Measurements from ENCODE around the gene TMEM151B.

The TMEM151B gene

DNA sequence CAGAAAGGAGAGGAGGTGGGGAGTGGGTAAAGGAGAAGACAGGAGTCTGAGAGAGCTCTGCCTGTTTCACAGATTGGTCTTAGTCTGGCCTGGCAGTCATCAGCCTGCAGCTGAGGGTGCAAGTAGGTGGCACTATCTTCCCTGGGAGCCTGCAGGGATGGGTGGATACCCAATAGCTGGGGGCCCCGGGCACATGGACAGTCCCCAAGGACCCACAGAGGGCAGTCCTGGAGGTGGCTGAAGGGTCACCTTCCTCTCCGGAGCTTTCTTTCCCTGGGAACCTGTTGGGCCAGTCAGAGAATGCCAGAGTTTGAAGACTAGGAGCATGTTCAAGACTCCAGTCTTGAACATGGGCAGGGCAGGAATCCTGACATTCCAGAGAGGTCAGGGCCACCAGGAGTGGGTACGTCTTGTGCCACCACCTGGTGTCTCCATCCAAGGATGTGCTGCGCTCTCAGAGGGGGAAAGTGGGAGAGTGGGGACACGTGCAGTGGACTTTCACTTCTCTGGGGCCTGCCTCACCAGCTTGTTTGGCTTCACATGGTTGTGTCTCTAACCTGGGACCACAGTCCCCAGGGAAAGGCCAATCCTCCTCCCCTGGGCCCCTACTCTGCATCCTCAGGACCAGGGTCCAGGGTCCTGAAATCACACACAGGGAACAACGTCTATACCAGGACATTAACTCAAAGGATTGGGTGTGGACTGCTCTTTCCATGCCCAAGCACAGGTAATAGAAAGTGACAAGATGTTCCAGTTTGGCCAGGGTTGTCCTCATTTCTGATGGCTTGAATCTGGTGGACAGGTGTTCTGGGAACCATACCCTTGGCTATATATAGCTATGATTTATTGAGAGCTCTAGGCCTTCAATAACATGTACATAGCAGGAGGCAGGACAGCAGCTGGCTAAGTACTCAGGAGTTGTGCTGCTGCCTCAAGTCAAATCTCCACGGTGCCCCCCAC, 24.9 kb downstream of the TMEM151B start:
- H3K27ac ChIP-seq = no peak overlapping the region
- TF ChIP-seq, protein P1, sequence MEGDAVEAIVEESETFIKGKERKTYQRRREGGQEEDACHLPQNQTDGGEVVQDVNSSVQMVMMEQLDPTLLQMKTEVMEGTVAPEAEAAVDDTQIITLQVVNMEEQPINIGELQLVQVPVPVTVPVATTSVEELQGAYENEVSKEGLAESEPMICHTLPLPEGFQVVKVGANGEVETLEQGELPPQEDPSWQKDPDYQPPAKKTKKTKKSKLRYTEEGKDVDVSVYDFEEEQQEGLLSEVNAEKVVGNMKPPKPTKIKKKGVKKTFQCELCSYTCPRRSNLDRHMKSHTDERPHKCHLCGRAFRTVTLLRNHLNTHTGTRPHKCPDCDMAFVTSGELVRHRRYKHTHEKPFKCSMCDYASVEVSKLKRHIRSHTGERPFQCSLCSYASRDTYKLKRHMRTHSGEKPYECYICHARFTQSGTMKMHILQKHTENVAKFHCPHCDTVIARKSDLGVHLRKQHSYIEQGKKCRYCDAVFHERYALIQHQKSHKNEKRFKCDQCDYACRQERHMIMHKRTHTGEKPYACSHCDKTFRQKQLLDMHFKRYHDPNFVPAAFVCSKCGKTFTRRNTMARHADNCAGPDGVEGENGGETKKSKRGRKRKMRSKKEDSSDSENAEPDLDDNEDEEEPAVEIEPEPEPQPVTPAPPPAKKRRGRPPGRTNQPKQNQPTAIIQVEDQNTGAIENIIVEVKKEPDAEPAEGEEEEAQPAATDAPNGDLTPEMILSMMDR (conservative IDR thresholded peaks at IDR 0.05; ENCODE audit: low read depth) = no peak
- POLR2A ChIA-PET (ENCODE audit: low non-redundant PET) = interaction anchor here (0.5 kb wide), 1 partner anchor 386 kb away, joined by 3 read pairs; no protein-coding TSS in a partner anchor
- CTCF ChIA-PET = interaction anchor here (0.5 to 1.4 kb wide), 5 partner anchors 10 to 39 kb away, joined by 3 to 5 read pairs (median 4); no protein-coding TSS in a partner anchor
- no peak for DNase-seq (ENCODE audit: low spot score)

DNA sequence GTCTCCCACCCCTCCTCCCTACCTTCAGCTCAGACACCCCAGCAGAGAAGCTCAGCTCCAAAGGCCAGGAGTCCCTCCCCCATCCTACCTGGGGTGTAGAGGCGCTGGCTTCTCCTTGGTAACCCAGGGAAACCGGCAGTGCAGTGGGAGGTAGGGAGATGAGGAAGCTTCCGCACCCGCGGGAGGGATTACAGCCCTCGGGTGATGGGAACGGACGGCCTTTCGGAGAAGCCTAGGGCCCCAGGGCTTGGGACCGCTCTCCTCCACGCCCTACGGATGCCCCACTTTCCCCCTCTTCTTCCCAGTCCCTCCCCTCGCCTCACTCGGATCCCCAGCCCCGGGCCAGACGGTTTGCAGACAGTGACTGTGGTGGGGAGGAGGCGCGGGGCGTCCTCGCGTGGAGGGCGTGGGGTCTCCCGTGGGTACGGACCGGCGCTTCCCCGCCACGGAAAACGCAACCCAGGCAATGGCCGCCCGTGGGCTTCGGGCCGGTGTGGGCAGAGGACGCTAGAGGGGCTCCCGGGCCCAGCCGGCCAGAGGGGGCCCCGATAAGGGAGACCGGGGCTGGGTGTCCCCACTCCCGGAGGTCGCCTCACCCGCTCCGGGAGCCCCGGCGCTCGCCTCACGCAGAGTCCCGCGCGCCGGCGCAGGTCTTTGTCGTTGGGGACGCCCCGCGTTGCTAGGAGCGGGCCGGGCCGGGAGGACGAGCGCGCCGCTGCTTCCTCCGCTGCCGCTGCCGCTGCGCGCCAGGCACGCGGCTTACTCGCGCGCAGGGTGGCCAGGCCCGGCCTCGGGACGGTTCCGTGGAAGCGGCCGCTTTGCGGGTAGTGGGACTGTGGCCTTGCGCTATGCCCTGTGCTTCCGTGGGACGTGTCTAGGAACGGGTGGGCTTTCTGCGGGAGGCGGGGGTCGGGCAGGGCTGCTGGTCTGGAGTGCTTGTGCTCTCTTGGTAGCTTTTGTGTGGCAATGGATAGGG, 27.1 kb downstream of the TMEM151B start:
- ChIA-PET CTCF (interaction anchor here (0.6 to 1.8 kb wide), 7 partner anchors 16 to 1032 kb away, joined by 3 to 7 read pairs (median 4); partner anchors contain the start of gene AARS2), POLR2A (ENCODE audit: low non-redundant PET) (interaction anchor here (1.4 kb wide), 1 partner anchor 12 kb away, joined by 3 read pairs; no protein-coding TSS in a partner anchor)
- TF ChIP-seq, protein P1 (conservative IDR thresholded peaks at IDR 0.05; ENCODE audit: low read depth) = no peak
- no peak overlapping the region for H3K27ac ChIP-seq
- peak; percentile 18 for DNase-seq (ENCODE audit: low spot score)

DNA sequence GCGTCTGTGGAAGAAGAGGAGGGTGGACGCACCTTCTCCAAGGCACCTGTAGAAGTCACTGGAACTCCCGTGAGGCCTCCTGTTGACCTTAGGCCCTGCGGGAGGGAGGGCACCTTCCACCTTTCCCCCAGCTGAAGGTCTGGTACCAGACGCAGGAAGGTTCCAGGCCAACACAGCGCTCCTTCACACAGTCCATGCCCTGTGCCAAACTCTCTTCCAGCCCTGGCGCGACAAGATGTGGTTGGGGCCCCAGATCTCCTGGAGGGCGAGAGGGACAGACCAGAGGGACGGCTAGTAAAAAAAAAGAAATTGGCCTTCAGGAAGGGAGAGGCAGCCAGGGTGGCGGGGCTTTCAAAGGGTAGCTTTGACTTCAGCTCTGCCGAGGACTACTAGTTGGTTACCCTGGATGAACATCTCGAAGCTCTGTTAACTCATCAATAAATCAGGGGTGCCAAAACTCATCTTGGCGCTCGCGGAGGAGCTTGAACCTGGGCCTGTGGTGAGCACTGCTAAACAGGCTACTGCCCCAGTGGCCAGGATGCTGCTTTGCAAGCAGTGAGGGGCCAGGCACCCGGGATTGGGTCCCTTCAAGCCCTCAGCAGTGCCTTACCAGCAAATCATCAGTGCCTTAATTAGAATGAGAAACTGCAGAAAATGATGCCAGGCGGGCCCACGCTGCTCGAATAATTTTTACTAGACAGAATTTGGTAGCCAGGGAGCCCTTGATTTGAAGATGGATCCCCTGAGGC, 28.0 kb downstream of the TMEM151B start:
- POLR2A ChIA-PET (ENCODE audit: low non-redundant PET) = interaction anchor here (1.4 kb wide), 1 partner anchor 11 kb away, joined by 3 read pairs; no protein-coding TSS in a partner anchor
- CTCF ChIA-PET = interaction anchor here (0.6 to 1.8 kb wide), 4 partner anchors 15 to 1033 kb away, joined by 3 to 7 read pairs (median 4); partner anchors contain the start of gene AARS2
- TF ChIP-seq, protein P1 (conservative IDR thresholded peaks at IDR 0.05; ENCODE audit: low read depth) = no peak
- DNase-seq (ENCODE audit: low spot score) = no peak
- H3K27ac ChIP-seq = no peak overlapping the region

DNA sequence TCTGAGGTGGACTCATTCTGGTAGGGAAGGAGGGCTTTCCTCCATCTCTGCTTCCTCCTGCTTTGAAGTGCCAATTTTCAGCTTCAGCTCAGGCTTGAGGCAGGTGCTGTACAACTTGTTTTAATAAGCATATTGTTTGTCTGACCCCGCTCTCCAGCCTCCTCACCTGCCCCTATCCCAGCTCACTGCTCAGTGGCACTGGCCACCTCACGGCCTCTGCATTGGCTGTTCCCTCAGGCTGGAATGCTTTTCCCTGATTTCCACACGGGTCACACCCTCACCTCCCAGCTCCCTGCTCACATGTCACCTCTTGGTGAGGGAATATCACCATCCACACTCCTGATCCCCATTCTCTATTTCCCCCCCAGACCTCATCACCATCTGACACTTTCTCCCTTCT, 28.6 kb downstream of the TMEM151B start:
- ChIA-PET POLR2A (ENCODE audit: low non-redundant PET) (interaction anchor here (1.4 kb wide), 1 partner anchor 10 kb away, joined by 3 read pairs; no protein-coding TSS in a partner anchor), CTCF (interaction anchor here (0.7 to 1.8 kb wide), 3 partner anchors 10 to 40 kb away, joined by 4 to 7 read pairs (median 5); partner anchors contain the start of gene AARS2)
- DNase-seq (ENCODE audit: low spot score) = no peak
- no peak overlapping the region for H3K27ac ChIP-seq
- TF ChIP-seq, protein P1 (conservative IDR thresholded peaks at IDR 0.05; ENCODE audit: low read depth) = no peak

DNA sequence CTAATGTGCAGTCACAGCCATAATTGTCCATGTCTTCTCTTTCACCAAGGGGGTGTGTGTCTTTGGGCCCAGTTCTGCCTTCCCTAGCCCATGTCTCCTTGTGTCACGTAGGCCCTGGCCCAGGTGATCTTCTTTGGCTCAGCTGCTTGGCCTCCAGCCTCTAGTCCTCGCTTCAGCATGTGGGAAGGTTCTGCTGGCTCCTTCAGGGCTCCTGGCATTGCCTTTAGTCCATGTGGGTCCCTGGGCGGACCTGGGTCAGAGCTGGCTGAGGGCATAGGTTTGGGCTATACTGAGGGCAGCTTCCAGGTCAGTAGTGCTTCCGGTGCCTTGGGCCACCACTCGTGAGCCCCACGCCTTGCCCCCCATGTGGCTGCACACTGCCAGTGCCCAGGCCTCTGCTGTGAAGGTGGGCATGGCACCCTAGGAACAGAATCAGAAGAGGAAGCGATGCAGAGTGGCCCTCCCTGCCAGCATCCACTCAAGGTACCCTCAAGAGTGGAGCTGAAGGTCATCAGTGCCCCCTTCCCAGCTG, 30.1 kb downstream of the TMEM151B start:
- TF ChIP-seq, protein P1 (conservative IDR thresholded peaks at IDR 0.05; ENCODE audit: low read depth) = no peak
- DNase-seq (ENCODE audit: low spot score) = no peak
- CTCF ChIA-PET = interaction anchor here (1.4 kb wide), 1 partner anchor 13 kb away, joined by 4 read pairs; the partner anchor contains the start of gene AARS2
- H3K27ac ChIP-seq = no peak overlapping the region
- POLR2A ChIA-PET (ENCODE audit: low non-redundant PET) = no interaction called here

All from RWPE1 (cell line).